Activated T-cell treated with anti-CD3 and anti-CD28 coated beads for 24 hours (primary cell): Measurements from ENCODE around the gene NPC1.
"Not testable (repeated sequence)": the region's sequence is repeated elsewhere in the genome, so short reads cannot be mapped to it uniquely, and the experiment has no call there.

Experiments
- DNase-seq: peaks from one replicate; pipeline ENCODE4 v3.0.0-alpha.2; 2020; ENCODE audit warnings: low read depth

NPC1 gene

DNA sequence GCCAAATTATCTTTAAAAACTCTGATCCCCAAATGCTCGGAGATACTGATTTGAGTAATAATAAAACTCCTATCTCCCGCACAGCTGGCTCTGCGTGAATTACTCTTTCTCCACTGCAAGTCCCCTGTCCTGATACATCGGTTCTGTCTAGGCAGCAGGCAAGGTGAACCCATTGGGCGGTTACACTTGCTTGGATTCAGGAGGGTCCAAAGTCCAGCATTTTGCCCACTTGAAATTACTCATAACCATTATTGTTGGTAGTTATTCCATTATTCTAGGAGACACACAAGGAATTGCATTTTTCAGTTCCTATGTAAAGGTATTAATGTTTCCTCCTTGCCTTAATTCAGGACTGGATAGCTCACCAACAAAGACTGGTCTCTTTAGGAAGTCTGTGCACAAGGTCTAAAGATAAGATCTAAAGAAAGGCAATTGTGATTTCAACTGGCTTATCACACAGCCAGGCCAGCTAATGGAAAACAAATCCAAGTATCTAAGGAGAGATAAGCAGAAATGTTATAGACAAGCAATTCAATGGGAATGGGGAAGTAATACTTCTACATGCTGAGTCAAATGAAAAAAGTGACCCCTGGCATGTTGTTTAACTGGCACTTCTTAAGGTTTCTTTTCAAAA, 23.2 kb upstream of the NPC1 start:
- no peak for DNase-seq

DNA sequence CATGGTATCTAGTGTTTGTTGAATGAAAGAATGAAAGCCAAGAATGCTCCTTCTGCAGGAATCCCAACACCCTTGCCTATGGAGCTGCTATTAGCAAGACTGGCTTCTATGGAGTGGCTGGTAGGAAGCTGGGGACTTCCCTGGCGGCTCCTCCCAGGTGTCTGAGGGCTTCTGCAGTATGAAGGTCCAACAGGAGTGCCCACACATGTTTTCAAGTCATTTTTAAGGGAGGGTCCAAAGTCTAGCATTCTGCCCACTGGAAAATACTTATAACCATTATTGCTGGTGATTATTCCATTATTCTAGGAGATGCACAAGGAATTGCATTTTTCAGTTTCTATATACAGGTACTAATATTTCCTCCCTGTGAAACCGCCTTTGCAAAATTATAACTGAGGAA, 21.9 kb upstream of the NPC1 start:
- no peak for DNase-seq

GRCh38 chr18:23605941-23606340, 19.6 kb upstream of the NPC1 start:
- no peak for DNase-seq

- DNase-seq: no peak
Observed at GRCh38 chr18:23599809-23600208, 13.5 kb upstream of the NPC1 start.

GRCh38 chr18:23596183-23596582, 9.9 kb upstream of the NPC1 start:
- no peak for DNase-seq

- no peak for DNase-seq
Observed at GRCh38 chr18:23595591-23595990, 9.3 kb upstream of the NPC1 start.

- DNase-seq: no peak
Observed at GRCh38 chr18:23593720-23594119, 7.4 kb upstream of the NPC1 start.

- no peak for DNase-seq
Observed at GRCh38 chr18:23592911-23593310, 6.6 kb upstream of the NPC1 start.

DNA sequence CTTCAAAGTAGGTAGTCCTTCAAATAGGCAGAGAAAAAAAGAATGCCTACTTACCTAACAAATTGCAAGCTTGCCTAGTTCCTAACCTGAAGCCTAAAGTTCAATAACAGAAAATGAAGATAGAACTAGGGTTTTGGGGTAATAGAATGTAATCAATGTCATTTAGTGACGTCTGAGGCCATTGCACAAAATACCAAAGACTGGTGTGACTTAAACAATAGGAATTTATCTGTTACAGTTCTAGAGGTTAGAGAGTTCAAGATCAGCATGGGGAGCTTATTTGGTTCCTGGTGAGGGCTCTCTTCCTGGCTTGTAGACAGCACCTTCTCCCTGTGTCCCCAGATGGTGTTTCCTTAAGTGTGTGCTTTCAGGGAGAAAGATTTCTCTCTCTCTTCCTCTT, 4.7 kb upstream of the NPC1 start:
- DNase-seq: no peak

DNA sequence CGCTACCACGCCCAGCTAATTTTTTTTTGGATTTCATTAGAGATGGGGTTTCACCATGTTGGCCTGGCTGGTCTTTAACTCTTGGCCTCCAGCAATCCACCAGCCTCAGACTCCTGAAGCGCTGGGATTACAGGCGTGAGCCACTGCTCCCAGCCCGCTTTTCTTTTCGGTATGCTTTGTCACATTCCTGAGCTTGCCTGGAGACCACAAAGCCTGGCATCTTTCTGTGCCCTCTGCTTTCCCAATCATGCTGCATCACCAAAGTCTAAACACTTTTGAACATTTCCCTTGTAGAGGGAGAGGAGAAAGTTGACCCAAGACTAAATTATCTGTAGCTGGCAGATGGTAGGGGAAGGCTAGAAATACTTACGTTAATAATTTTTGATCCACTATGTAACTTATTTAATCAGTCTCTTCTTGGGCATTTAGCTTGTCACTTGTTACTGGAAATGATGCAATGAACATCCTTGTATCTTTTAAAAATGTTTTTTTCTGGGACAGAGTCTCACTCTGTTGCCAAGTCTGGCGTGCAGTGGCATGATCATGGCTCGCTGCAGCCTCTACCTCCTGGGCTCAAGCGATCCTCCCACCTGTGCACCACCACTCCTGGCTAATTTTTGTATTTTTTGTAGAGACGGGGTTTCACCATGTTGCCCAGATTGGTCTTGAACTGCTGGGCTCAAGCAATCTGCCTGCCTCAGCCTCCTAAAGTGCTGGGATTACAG, 2.7 kb upstream of the NPC1 start:
- no peak for DNase-seq

DNA sequence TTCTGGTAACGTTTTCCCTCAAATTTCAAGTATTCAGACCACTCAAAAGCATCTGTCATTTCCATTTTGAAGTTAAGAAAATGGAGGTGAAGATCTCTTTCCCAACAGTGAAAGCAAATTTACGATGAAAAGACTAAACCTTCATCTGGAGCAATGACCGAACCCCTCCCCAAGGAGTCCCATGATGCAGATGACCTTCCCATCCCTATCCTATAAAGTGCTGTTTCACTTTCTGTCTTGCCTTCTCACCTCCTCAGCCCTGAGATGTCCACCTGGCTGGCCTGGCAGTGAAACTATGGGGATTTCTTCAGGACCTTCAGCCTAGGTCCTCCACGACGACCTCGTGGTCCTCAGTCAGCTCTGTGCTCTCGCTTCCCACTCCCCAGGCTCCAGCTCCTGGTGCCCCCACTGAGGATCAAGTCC, 925 bp upstream of the NPC1 start:
- no peak for DNase-seq

DNA sequence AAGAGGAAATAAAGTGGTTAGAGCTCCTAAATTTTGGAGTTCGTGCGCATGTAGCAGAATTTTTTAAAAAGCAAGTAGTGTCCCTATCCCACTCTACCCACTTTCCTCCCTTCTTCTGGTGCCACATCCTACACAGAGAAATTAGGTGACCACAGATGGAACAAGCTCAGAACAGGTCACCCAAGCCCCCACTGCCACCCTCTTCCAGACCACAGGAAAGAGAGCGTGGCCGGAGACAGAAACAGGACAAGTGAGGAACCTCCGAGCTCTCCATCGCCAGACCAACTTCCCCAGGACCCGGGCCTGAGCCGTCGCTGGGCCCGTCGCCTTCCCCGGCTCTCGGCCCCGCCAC, 433 bp downstream of the NPC1 start:
- DNase-seq: no peak

- DNase-seq: no peak
Observed at GRCh38 chr18:23585007-23585871, 1.1 kb downstream of the NPC1 start.

DNA sequence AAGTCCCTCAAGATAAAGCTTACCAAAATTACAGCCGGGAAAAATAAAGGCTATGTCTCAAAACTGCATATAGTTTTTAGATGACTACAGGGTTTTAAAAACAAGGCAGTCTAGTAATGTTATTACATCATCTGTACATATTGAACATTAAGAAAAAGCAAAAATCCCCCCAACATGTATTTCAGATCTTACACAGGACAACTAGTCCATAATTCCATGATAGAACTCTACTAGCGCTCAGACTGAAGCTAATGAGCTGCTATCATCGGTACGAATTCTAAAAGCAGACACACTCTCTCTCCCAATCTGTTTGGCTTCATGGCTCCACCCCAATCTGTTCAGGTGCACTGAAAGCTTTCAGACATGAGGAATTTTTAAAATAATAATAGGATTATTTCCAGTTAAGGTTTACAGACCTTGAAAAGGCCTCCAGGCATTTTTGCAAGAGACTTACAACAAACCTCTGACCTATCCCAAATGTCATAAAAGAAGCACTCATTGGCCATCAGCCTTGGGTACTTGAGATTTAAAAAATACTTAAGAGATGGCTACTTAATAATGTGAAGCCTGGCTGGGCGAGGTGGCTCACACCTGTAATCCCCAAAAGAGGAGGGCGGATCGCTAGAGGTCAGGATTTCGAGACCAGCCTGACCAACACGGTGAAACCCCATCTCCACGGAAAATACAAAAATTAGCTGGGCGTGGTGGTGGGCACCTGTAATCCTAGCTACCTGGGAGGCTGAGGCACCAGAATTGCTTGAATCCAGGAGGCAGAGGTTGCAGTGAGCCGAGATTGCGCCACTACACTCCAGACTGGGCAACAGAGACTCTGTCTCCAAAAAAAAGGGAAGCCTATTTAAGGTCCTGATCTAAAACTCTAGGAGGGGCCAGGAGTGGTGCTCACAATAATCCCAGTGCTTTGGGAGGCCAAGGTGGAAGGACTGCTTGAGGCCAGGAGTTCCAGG, 2.0 kb downstream of the NPC1 start:
- no peak for DNase-seq

DNA sequence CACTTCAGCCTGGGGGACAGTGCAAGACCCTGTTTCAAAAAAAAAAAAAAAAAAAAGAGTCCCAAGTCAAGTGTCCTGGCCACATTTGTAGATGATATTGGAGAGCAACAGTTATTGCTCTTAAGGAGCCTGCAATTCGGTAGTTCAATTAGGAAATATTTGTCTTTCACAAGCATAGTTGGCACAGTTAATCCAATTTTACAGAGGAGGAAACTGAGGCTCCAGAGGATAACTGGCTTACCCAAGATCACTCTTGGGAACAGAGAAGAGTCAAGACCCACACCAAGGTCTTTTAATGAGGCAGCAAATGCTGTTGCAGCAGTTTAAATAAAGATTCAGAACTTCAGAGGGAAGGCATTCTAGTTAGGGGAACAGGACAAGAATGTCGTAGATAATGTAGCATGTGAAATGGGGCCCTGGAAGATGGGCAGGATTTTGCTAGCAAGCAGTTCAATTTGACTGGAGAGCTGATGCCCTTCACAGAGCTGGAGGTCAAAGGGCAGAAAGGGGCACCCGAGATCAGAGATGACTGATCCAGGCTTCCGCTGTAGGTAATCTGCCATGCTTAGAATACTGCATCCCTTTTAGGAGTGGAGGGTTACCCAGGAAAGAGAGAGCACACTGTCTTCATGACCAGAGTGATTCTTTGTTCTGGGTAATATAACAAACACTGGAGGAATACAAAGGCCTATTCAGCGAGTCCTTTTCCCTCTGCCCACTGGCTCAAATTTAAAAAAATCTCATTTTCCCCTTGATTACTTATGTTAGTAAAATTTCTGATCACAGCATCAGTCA, 3.0 kb downstream of the NPC1 start:
- no peak for DNase-seq

DNA sequence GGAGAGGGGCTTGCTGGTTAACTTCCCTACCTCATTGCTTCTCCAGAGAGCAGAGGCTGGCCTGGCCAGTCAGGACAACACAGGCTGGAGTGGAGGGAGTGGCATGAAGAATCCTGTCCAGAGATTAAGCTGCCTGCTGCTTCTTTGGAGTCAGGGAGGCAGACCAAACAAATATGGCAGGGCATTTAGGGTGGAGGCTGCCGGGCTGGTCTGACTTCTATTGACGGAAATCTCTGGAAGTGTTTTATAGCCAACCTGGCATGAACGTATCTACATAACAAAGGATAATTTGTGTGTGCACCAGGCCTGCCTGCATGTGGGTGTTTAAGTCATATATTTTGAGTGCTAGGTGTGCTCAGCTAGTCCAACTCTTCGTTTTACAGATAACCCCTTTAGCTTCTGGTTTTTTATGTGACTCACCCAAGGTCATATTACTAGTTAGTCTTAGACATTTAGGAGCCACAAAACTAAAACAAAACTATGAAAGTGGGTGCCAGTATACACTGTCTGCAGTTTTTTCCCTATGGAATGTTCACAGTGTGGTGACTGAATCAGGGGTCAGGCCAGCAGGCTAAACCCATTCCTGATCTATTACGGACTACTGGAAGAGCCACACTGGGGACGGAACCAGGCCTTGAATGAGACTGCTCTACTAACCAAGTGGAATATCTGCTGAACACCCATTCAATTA, 5.5 kb downstream of the NPC1 start:
- DNase-seq: no peak

GRCh38 chr18:23578891-23579653, 7.2 kb downstream of the NPC1 start:
- no peak for DNase-seq

DNA sequence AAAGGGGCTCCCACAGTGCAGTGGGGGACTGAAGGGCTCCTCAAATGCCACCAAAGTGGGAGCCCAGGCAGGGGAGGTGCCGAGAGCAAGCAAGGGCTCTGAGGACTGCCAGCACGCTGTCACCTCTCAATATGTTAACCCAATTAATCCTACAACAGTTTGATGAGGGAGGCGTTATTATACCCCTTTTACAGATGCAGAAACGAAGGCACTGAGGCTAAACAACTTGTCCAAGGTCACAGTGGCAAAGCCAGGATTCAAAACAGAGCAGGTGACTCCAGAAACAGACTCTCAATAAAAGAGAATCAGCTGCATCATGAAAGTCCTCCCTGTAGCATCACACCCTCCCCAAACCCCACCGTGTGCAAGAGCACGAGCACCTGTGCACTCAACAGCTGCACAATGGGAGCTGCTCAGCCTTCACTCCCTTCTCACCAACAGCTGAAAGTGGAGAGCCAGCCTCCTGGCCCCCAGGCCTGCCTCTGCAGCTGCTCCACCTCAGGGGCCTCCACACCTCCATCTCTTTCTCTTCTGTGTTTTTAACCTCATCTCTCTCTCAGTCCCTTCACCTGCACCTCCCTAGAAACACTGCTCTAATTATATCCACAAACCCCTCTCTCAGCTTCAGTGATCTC, 8.1 kb downstream of the NPC1 start:
- DNase-seq: no peak

- not testable (repeated sequence) for DNase-seq
Observed at GRCh38 chr18:23577521-23577920, 8.8 kb downstream of the NPC1 start.
